HepG2 (cell line): Measurements from ENCODE around the gene FAM83C. TPM values are rescaled to one million over a fixed set of nuclear protein-coding genes. Genes with fewer than 3 reads are reported as not detected.

ENCODE experiments used
- ATAC-seq: fragments of 200-7000 bp; cut with Tn5 transposase; 3 replicates; pipeline ENCODE4 v1.9.1; 2020; ENCODE audit warnings: mild to moderate bottlenecking, moderate library complexity
- BruUV-seq: library from RNA; stranded (reverse); fragments of 400-500 nt; replicated peaks from 2 replicates; lab custom pipeline; 2021; lab: Mats Ljungman, UMichigan
- CTCF ChIA-PET: fragments of 300-600 bp; formaldehyde crosslinking; extraction: SDS; loops from one replicate; lab custom pipeline; 2021; ENCODE audit warnings: low total read pairs, inconsistent platforms, low intra/inter-chr PET ratio; lab: Yijun Ruan, JAX
- POLR2A ChIA-PET: fragments of 350-600 bp; sonication (Branson Sonifier 250); formaldehyde crosslinking; loops from one replicate; lab custom pipeline; 2020; ENCODE audit warnings: antibody characterized with exemption, inconsistent platforms; lab: Yijun Ruan, JAX
- DNase-seq: peaks from one replicate; pipeline ENCODE4 v3.0.0-alpha.2; 2015; ENCODE audit warnings: low spot score
- FAIRE-seq: peaks from 3 replicates; lab custom pipeline; 2011; peaks lifted over from hg19 to GRCh38; lab: Jason Lieb, UNC
- H2AFZ ChIP-seq: one replicate; pipeline ENCODE4 v1.6.1; 2011; ENCODE audit warnings: low read length, inconsistent platforms
- H3K27ac ChIP-seq: fragments of 300-600 bp; 3 replicates; pipeline ENCODE4 v1.8.0; 2011; ENCODE audit warnings: mixed run types, mild to moderate bottlenecking, mixed read lengths, low read length, inconsistent platforms; ENCODE audit not compliant: insufficient read depth; ENCODE audit errors: extremely low read length
- H3K27me3 ChIP-seq, 2 experiments: fragments of 200-600 bp in 1 of 2; 2 replicates in 1 of 2; 3 replicates in 1 of 2; pipeline versions ENCODE4 v1.6.0 to v1.8.0; 2011; ENCODE audit warnings: low read length in 2 of 2, mild to moderate bottlenecking in 2 of 2, moderate library complexity in 2 of 2, inconsistent platforms in 1 of 2; ENCODE audit not compliant: insufficient read depth in 2 of 2, control insufficient read depth in 1 of 2
- H3K36me3 ChIP-seq, 2 experiments: fragments of 200-600 bp in 1 of 2; replicated peaks in 1 of 2; 2 replicates in 1 of 2; 3 replicates in 1 of 2; pipeline versions ENCODE4 v1.5.1 to v1.8.0; 2011; ENCODE audit warnings: low read length in 2 of 2, inconsistent platforms in 1 of 2; ENCODE audit not compliant: insufficient read depth in 2 of 2, control insufficient read depth in 1 of 2
- H3K4me1 ChIP-seq: 2 replicates; pipeline ENCODE4 v1.5.1; 2012; ENCODE audit warnings: low read length, inconsistent platforms; ENCODE audit not compliant: insufficient read depth
- H3K4me2 ChIP-seq: 2 replicates; pipeline ENCODE4 v1.6.0; 2011; ENCODE audit warnings: low read depth, low read length, inconsistent platforms
- H3K4me3 ChIP-seq, 3 experiments: fragments of 200-600 bp in 1 of 3; sonication (generic), shearing (Covaris generic) in 1 of 3; replicated peaks in 1 of 3; 2 replicates each; pipeline ENCODE4 v1.5.1; 2011 to 2016; ENCODE audit warnings: low read length in 3 of 3, inconsistent platforms in 2 of 3, low read depth in 2 of 3, mild to moderate bottlenecking in 2 of 3, control low read depth in 1 of 3, mixed read lengths in 1 of 3; ENCODE audit not compliant: insufficient read depth in 1 of 3
- H3K79me2 ChIP-seq: one replicate; pipeline ENCODE4 v1.6.1; 2011; ENCODE audit warnings: low read length, inconsistent platforms; ENCODE audit not compliant: insufficient read depth
- H3K9ac ChIP-seq: 2 replicates; pipeline ENCODE4 v1.6.0; 2011; ENCODE audit warnings: mild to moderate bottlenecking, low read depth, low read length, inconsistent platforms; ENCODE audit not compliant: insufficient read depth
- H3K9me3 ChIP-seq: 2 replicates; pipeline ENCODE4 v1.5.1; 2012; ENCODE audit warnings: mild to moderate bottlenecking, low read length
- H4K20me1 ChIP-seq: 2 replicates; pipeline ENCODE4 v1.6.0; 2011; ENCODE audit warnings: inconsistent platforms, mild to moderate bottlenecking, low read length, moderate library complexity; ENCODE audit not compliant: insufficient read depth
- ARNT2 ChIP-seq: sonication (generic); formaldehyde crosslinking; IDR thresholded peaks from 2 replicates; pipeline ENCODE4 v1.8.0; 2022; ENCODE audit warnings: mild to moderate bottlenecking, low read depth, missing genetic modification reagents, moderate library complexity
- ATF3 ChIP-seq: sonication (generic); formaldehyde crosslinking; IDR thresholded peaks from 2 replicates; pipeline ENCODE4 v1.4.0; 2020; ENCODE audit warnings: missing genetic modification reagents
- CAMTA2 ChIP-seq: sonication (generic); formaldehyde crosslinking; IDR thresholded peaks from 2 replicates; pipeline ENCODE4 v1.4.0; 2020; ENCODE audit warnings: mild to moderate bottlenecking, missing genetic modification reagents, borderline replicate concordance
- CENPT ChIP-seq: sonication (generic); formaldehyde crosslinking; IDR thresholded peaks from 2 replicates; pipeline ENCODE4 v1.8.0; 2022; ENCODE audit warnings: low read depth, mild to moderate bottlenecking, moderate library complexity, missing genetic modification reagents
- KLF13 ChIP-seq: sonication (generic); formaldehyde crosslinking; IDR thresholded peaks from 2 replicates; pipeline ENCODE4 v1.4.0; 2020; ENCODE audit warnings: mild to moderate bottlenecking, missing genetic modification reagents
- RAD51 ChIP-seq: fragments of 450-650 bp; IDR thresholded peaks from 2 replicates; pipeline ENCODE4 v1.6.1; 2016; ENCODE audit warnings: borderline replicate concordance
- SOX13 ChIP-seq, 3 experiments: fragments of 450-650 bp in 1 of 3; sonication (generic) in 1 of 3; formaldehyde crosslinking in 1 of 3; IDR thresholded peaks in 2 of 3; conservative IDR thresholded peaks in 1 of 3; 2 replicates each; pipeline versions ENCODE4 v1.5.0 to v1.6.1; 2016 to 2020; ENCODE audit warnings: antibody characterized with exemption in 1 of 3, mild to moderate bottlenecking in 1 of 3, missing compliant biosample characterization in 1 of 3, missing genetic modification reagents in 1 of 3, moderate library complexity in 1 of 3
- ZBTB34 ChIP-seq: sonication (generic); formaldehyde crosslinking; IDR thresholded peaks from 2 replicates; pipeline ENCODE4 v1.8.0; 2022; ENCODE audit warnings: mild to moderate bottlenecking, missing genetic modification reagents
- ZFYVE20 ChIP-seq: sonication (generic); formaldehyde crosslinking; IDR thresholded peaks from 2 replicates; pipeline ENCODE4 v1.8.0; 2023; ENCODE audit warnings: low read depth, mild to moderate bottlenecking, moderate library complexity, missing genetic modification reagents, borderline replicate concordance
- ZNF382 ChIP-seq: sonication (generic); formaldehyde crosslinking; IDR thresholded peaks from 2 replicates; pipeline ENCODE4 v1.5.0; 2020; ENCODE audit warnings: missing genetic modification reagents, mild to moderate bottlenecking, borderline replicate concordance
- ZNF501 ChIP-seq: sonication (generic); formaldehyde crosslinking; IDR thresholded peaks from 2 replicates; pipeline ENCODE4 v1.5.1; 2020; ENCODE audit warnings: mild to moderate bottlenecking, moderate library complexity, missing genetic modification reagents
- ZNF800 ChIP-seq: sonication (generic); formaldehyde crosslinking; IDR thresholded peaks from 2 replicates; pipeline ENCODE4 v1.4.0; 2020; ENCODE audit warnings: missing genetic modification reagents
- WGBS: methylation state at CpG from one replicate; pipeline ENCODE4 v1.1.6; 2017; ENCODE audit warnings: low lambda C conversion rate; 5-methylcytosine and 5-hydroxymethylcytosine counted together
- in situ Hi-C: cut with HindIII; loops from 2 replicates; pipeline ENCODE4 v1.10.0; 2017; ENCODE audit warnings: low pct_unique_long_range_greater_than_20kb; ENCODE audit not compliant: extremely low pct_ligation_motif_present
- intact Hi-C: fragments of 100-400 bp; cut with micrococcal nuclease; formaldehyde crosslinking; loops from one replicate; pipeline ENCODE4 v1.10.0; 2022; ENCODE audit not compliant: unreplicated experiment
- polyA plus RNA-seq, 8 experiments: library from polyadenylated mRNA; depleted of rRNA in 3 of 8; stranded (reverse) in 7 of 8; unstranded in 1 of 8; fragments of >200 nt; fragmentation: Illumina TruSeq in 4 of 8; extraction: Trizol in 4 of 8; gene quantifications; 2 replicates each; pipeline versions ENCODE4 v1.2.1 to v1.2.3, GENCODE V29; 2011 to 2016; ENCODE audit warnings: low read depth in 4 of 8, missing spikeins in 1 of 8, mixed read lengths in 1 of 8; ENCODE audit not compliant: insufficient read depth in 1 of 8
- total RNA-seq, 5 experiments: library from RNA; depleted of rRNA; stranded (reverse); fragments of >200 nt; fragmentation: Illumina TruSeq; extraction: Trizol; gene quantifications; 2 replicates each; pipeline ENCODE4 v1.2.3, GENCODE V29; 2016; ENCODE audit warnings: low read depth in 1 of 5
- TF ChIP-seq, protein P1 (sequence below): sonication (generic); formaldehyde crosslinking; IDR thresholded peaks from 2 replicates; pipeline ENCODE4 v1.4.0; 2020; ENCODE audit warnings: missing genetic modification reagents
- TF ChIP-seq, protein P2 (sequence below): fragments of 450-650 bp; IDR thresholded peaks from 2 replicates; pipeline ENCODE4 v1.6.1; 2017
- TF ChIP-seq, protein P3 (sequence below): sonication (generic); formaldehyde crosslinking; IDR thresholded peaks from 2 replicates; pipeline ENCODE4 v1.8.1; 2022; ENCODE audit warnings: mild to moderate bottlenecking, missing genetic modification reagents

The FAM83C gene
- total and polyA plus RNA-seq, 2 of the 13 experiments (the other 11 are each of a cell fraction or from before 2014, with no cell fraction given), result 0.04 TPM; not detected in 1

DNA sequence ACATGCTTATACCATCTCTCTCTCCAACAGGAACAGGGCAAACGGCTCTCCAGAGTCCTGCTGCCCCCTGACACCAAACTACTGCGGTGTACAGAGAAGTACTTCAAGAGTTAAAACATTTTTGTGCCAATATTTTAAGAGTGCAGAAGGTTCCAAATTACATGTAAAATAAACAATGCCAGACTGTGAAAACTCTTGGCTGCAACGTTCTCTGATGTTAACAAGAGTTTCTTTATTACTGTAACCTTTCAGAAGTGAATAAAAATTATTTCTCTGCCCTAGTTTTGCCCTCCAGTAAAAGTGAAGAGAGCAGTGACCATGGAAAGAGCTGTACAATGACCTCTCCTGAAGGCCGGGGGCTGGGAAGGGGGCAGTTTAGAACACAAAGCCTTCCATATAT is 41.4 kb upstream of the FAM83C start:
- in situ Hi-C loops, result loop anchor here (5.0 kb wide), 1 partner anchor 36 kb away; no protein-coding TSS in a partner anchor
- CTCF ChIA-PET, result no interaction called here
- WGBS, result 77% methylated on average over 4 of the region's 4 CpGs
- TF ChIP-seq KLF13 (CRISPR knock-in tag), result no peak
- TF ChIP-seq SOX13 (IDR thresholded peaks at IDR 0.05), result no peak
- TF ChIP-seq SOX13 (CRISPR knock-in tag; conservative IDR thresholded peaks at IDR 0.05 in 1 of 2, IDR thresholded peaks at IDR 0.05 in 1 of 2), result no peak
- TF ChIP-seq, protein P1, sequence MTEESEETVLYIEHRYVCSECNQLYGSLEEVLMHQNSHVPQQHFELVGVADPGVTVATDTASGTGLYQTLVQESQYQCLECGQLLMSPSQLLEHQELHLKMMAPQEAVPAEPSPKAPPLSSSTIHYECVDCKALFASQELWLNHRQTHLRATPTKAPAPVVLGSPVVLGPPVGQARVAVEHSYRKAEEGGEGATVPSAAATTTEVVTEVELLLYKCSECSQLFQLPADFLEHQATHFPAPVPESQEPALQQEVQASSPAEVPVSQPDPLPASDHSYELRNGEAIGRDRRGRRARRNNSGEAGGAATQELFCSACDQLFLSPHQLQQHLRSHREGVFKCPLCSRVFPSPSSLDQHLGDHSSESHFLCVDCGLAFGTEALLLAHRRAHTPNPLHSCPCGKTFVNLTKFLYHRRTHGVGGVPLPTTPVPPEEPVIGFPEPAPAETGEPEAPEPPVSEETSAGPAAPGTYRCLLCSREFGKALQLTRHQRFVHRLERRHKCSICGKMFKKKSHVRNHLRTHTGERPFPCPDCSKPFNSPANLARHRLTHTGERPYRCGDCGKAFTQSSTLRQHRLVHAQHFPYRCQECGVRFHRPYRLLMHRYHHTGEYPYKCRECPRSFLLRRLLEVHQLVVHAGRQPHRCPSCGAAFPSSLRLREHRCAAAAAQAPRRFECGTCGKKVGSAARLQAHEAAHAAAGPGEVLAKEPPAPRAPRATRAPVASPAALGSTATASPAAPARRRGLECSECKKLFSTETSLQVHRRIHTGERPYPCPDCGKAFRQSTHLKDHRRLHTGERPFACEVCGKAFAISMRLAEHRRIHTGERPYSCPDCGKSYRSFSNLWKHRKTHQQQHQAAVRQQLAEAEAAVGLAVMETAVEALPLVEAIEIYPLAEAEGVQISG (CRISPR knock-in tag), result no peak
- TF ChIP-seq CENPT (CRISPR knock-in tag), result no peak
- TF ChIP-seq ZFYVE20 (CRISPR knock-in tag), result no peak
- TF ChIP-seq, protein P2, sequence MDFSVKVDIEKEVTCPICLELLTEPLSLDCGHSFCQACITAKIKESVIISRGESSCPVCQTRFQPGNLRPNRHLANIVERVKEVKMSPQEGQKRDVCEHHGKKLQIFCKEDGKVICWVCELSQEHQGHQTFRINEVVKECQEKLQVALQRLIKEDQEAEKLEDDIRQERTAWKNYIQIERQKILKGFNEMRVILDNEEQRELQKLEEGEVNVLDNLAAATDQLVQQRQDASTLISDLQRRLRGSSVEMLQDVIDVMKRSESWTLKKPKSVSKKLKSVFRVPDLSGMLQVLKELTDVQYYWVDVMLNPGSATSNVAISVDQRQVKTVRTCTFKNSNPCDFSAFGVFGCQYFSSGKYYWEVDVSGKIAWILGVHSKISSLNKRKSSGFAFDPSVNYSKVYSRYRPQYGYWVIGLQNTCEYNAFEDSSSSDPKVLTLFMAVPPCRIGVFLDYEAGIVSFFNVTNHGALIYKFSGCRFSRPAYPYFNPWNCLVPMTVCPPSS, result no peak
- TF ChIP-seq, protein P3, sequence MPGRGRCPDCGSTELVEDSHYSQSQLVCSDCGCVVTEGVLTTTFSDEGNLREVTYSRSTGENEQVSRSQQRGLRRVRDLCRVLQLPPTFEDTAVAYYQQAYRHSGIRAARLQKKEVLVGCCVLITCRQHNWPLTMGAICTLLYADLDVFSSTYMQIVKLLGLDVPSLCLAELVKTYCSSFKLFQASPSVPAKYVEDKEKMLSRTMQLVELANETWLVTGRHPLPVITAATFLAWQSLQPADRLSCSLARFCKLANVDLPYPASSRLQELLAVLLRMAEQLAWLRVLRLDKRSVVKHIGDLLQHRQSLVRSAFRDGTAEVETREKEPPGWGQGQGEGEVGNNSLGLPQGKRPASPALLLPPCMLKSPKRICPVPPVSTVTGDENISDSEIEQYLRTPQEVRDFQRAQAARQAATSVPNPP (CRISPR knock-in tag), result no peak
- no peak for TF ChIP-seq ZNF382 (CRISPR knock-in tag)
- TF ChIP-seq ZNF501, result no peak
- no peak for TF ChIP-seq ZBTB34 (CRISPR knock-in tag)
- TF ChIP-seq ARNT2 (CRISPR knock-in tag), result no peak
- TF ChIP-seq ATF3 (CRISPR knock-in tag), result no peak
- no peak for TF ChIP-seq RAD51
- no peak for TF ChIP-seq ZNF800 (CRISPR knock-in tag)
- TF ChIP-seq CAMTA2 (CRISPR knock-in tag), result no peak
- TF ChIP-seq, all 625 proteins: peak for 0
- Histone ChIP-seq H2AFZ (no peak overlapping the region), H3K36me3 (peaks cover 6% of the 10 kb centered on the region in 2 experiments; a peak in 4 of 5 replicates), H3K4me1 (peaks cover 23% of the 10 kb centered on the region), H3K27ac (no peak overlapping the region), H3K4me2 (no peak overlapping the region), H3K79me2 (no peaks in the 10 kb centered on the region), H4K20me1 (no peaks in the 10 kb centered on the region), H3K27me3 (no peaks in the 10 kb centered on the region), H3K4me3 (no peak overlapping the region), H3K9me3 (no peaks in the 10 kb centered on the region), H3K9ac (no peak overlapping the region)
- intact Hi-C loops, result no loop called here
- POLR2A ChIA-PET, result interaction anchor here (1.0 to 1.1 kb wide), 2 partner anchors 27 to 49 kb away, joined by 3 read pairs; partner anchors contain the start of gene EIF6
- BruUV-seq, result no TSS peak
- no peak for ATAC-seq
- DNase-seq, result no peak
- FAIRE-seq, result no peak
